ENCODE data around the gene SELENOS. TPM values are rescaled to one million over a fixed set of nuclear protein-coding genes. Genes with fewer than 3 reads are reported as not detected.

The SELENOS gene
- total RNA-seq, 1 donor from 2014 or later = 47.7 TPM

DNA sequence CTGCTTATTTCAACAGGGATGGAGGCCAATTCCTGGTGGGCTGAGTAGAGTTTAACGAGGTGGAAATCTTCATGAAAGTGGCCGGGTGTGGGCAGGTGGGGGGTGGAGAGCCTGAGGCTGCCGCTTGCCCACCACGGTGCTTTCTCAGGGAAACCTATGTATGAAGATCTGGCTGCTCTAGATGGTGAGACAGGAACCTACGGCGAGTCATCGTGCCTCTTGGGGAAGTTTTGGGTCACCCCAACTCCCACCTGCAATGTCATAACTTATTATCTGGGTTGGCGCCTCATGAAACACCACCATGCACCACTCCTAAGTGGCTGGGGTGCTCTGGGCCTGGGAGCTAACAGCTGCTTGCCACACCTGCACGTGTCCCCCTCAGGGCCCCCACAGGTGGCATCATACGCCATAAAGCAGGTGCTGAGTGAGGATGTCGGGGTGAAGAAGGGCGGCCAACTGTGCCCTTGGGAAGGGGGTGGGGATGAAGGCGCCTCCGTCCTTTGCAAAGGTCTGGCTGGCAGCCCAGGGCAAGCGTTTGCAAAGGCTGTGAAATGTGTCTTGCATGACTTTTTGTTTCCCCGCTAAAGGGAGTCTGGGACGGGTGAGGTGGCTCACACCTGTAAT, 45.7 kb upstream of the SELENOS start:
- no peak overlapping the region for H3K4me3 ChIP-seq (ENCODE audit: low read depth, low read length)
- TF ChIP-seq, protein P1, sequence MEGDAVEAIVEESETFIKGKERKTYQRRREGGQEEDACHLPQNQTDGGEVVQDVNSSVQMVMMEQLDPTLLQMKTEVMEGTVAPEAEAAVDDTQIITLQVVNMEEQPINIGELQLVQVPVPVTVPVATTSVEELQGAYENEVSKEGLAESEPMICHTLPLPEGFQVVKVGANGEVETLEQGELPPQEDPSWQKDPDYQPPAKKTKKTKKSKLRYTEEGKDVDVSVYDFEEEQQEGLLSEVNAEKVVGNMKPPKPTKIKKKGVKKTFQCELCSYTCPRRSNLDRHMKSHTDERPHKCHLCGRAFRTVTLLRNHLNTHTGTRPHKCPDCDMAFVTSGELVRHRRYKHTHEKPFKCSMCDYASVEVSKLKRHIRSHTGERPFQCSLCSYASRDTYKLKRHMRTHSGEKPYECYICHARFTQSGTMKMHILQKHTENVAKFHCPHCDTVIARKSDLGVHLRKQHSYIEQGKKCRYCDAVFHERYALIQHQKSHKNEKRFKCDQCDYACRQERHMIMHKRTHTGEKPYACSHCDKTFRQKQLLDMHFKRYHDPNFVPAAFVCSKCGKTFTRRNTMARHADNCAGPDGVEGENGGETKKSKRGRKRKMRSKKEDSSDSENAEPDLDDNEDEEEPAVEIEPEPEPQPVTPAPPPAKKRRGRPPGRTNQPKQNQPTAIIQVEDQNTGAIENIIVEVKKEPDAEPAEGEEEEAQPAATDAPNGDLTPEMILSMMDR (conservative IDR thresholded peaks at IDR 0.05; ENCODE audit: low read depth, low read length) = no peak
- no peak for DNase-seq (ENCODE audit: low read depth)

GRCh38 chr15:101322016-101322695, 44.9 kb upstream of the SELENOS start:
- DNase-seq (ENCODE audit: low read depth) = no peak
- TF ChIP-seq, protein P1 (conservative IDR thresholded peaks at IDR 0.05; ENCODE audit: low read depth, low read length) = no peak
- H3K4me3 ChIP-seq (ENCODE audit: low read depth, low read length) = no peak overlapping the region

- peak; percentile 36 for DNase-seq (ENCODE audit: low read depth)
- TF ChIP-seq, protein P1 (conservative IDR thresholded peaks at IDR 0.05; ENCODE audit: low read depth, low read length) = peak; percentile 57
- H3K4me3 ChIP-seq (ENCODE audit: low read depth, low read length) = peak overlapping the region; percentile 50
Observed at GRCh38 chr15:101320501-101321052, 43.3 kb upstream of the SELENOS start.

GRCh38 chr15:101318839-101319238, 41.6 kb upstream of the SELENOS start:
- no peak overlapping the region for H3K4me3 ChIP-seq (ENCODE audit: low read depth, low read length)
- TF ChIP-seq, protein P1 (conservative IDR thresholded peaks at IDR 0.05; ENCODE audit: low read depth, low read length) = no peak
- no peak for DNase-seq (ENCODE audit: low read depth)

DNA sequence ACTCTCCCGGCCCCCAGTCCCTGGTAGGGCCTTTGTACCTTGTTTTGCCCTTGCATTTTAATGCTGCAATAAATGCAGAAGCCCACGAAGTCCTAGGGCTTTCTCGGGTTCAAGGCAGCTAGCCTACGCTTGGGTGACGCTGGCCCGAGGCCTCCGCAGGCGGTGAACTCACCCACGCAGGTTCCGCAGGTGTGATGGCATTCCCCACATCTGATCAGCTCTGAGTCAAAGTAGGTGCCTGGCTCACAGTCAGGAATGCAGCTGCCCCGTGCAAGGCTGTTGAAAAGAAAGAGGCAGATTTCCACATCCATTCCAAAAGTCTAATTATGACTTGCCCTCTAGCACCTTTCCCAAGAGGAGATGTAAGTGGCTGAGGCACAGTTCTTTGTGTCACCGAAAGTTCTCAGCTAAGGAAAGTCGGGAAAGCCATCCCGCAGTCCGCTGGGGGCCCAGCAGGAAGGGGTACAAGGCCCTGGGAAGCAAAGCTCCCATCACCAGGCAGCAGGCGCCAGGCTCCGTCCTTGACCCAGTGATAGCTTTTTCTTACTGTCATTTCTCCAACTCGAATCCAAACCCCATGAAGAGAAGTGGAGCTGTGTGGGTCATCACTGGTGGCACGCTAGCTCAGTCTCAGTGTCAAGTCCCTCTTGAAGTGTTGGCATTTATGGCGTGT, 41.0 kb upstream of the SELENOS start:
- no peak for DNase-seq (ENCODE audit: low read depth)
- TF ChIP-seq, protein P1 (conservative IDR thresholded peaks at IDR 0.05; ENCODE audit: low read depth, low read length) = no peak
- no peak overlapping the region for H3K4me3 ChIP-seq (ENCODE audit: low read depth, low read length)

GRCh38 chr15:101317336-101317872, 40.1 kb upstream of the SELENOS start:
- no peak for DNase-seq (ENCODE audit: low read depth)
- TF ChIP-seq, protein P1 (conservative IDR thresholded peaks at IDR 0.05; ENCODE audit: low read depth, low read length) = no peak

More at GRCh38 chr15:101317336-101317872, 40.1 kb upstream of the SELENOS start:
- no peak overlapping the region for H3K4me3 ChIP-seq (ENCODE audit: low read depth, low read length)

Measured in epithelial cell of proximal tubule (primary cell).